GM10266 (cell line): ENCODE measurements around the gene APOLD1.

ENCODE experiments used
- DNase-seq: peaks from one replicate; pipeline ENCODE4 v3.0.0; 2012; ENCODE audit errors: extremely low spot score
- CTCF ChIP-seq: IDR thresholded peaks from 2 replicates; pipeline ENCODE4 v1.5.1; 2012; ENCODE audit warnings: mild to moderate bottlenecking, low read depth; ENCODE audit not compliant: control insufficient read depth, insufficient read depth; ENCODE audit errors: missing control alignments

The APOLD1 gene

GRCh38 chr12:12792421-12792820 lies 7.0 kb downstream of the APOLD1 start:
- DNase-seq, result no peak
- TF ChIP-seq CTCF, result no peak

GRCh38 chr12:12794686-12795085 lies 9.2 kb downstream of the APOLD1 start:
- no peak for DNase-seq
- no peak for TF ChIP-seq CTCF

GRCh38 chr12:12796171-12796570 lies 10.7 kb downstream of the APOLD1 start:
- no peak for DNase-seq
- no peak for TF ChIP-seq CTCF

- DNase-seq, result no peak
These were observed 11.7 kb downstream of the APOLD1 start for GRCh38 chr12:12796928-12797793.

GRCh38 chr12:12797794-12798152 lies 12.3 kb downstream of the APOLD1 start:
- DNase-seq, result no peak
- TF ChIP-seq CTCF, result no peak

More at GRCh38 chr12:12796928-12797793, 11.7 kb downstream of the APOLD1 start:
- TF ChIP-seq CTCF, result no peak

GRCh38 chr12:12798480-12798879 lies 13.0 kb downstream of the APOLD1 start:
- DNase-seq, result no peak
- TF ChIP-seq CTCF, result no peak

GRCh38 chr12:12799163-12799920 lies 13.9 kb downstream of the APOLD1 start:
- no peak for TF ChIP-seq CTCF
- no peak for DNase-seq
